Skeletal muscle tissue (tissue), 4 donors: Measurements from ENCODE around the gene MKKS. TPM values are rescaled to one million over a fixed set of nuclear protein-coding genes. Genes with fewer than 3 reads are reported as not detected.
"Not testable (repeated sequence)": the region's sequence is repeated elsewhere in the genome, so short reads cannot be mapped to it uniquely, and the experiment has no call there.

Source experiments
- H3K27ac ChIP-seq: one replicate; pipeline ENCODE4 v1.7.0; 2013; ENCODE audit warnings: mild to moderate bottlenecking, low read depth, low read length, inconsistent platforms
- H3K27me3 ChIP-seq, 3 donors: one replicate each; pipeline ENCODE4 v1.7.0; 2013; ENCODE audit warnings: low read length in 3 of 3; ENCODE audit not compliant: control insufficient read depth in 3 of 3, insufficient read depth in 3 of 3
- H3K36me3 ChIP-seq, 3 donors: one replicate each; pipeline ENCODE4 v1.7.0; 2013; ENCODE audit warnings: low read length in 3 of 3; ENCODE audit not compliant: control insufficient read depth in 3 of 3, insufficient read depth in 3 of 3
- H3K4me1 ChIP-seq, 3 donors: one replicate each; pipeline ENCODE4 v1.7.0; 2013; ENCODE audit warnings: low read length in 3 of 3, mild to moderate bottlenecking in 3 of 3; ENCODE audit not compliant: control insufficient read depth in 3 of 3, insufficient read depth in 3 of 3
- H3K4me3 ChIP-seq, 3 donors: one replicate each; pipeline ENCODE4 v1.7.0; 2013; ENCODE audit warnings: low read length in 3 of 3
- H3K9ac ChIP-seq, 3 donors: one replicate each; pipeline ENCODE4 v1.7.0; 2013; ENCODE audit warnings: low read length in 3 of 3, mild to moderate bottlenecking in 3 of 3, moderate library complexity in 2 of 3, low read depth in 1 of 3
- H3K9me3 ChIP-seq, 3 donors: one replicate each; pipeline ENCODE4 v1.7.0; 2013; ENCODE audit warnings: low read length in 3 of 3; ENCODE audit not compliant: control insufficient read depth in 3 of 3
- total RNA-seq: library from RNA; depleted of rRNA; stranded (reverse); fragments of >200 nt; gene quantifications from one replicate; pipeline ENCODE4 v1.2.3, GENCODE V29; 2014
- donor health status: Osteomylitis.

Gene MKKS
- total RNA-seq, 1 donor from 2014 or later = 4.2 TPM

GRCh38 chr20:10423735-10424134 is 10.3 kb downstream of the MKKS start:
- no peaks in the 10 kb centered on the region for H3K9me3 ChIP-seq

GRCh38 chr20:10419550-10420133 is 14.4 kb downstream of the MKKS start:
- H3K27ac ChIP-seq = no peak overlapping the region
- H3K27me3 ChIP-seq = no peaks in the 10 kb centered on the region
- peaks cover 0 to 7% (median 0%) of the 10 kb centered on the region in 3 donors for H3K36me3 ChIP-seq
- H3K4me1 ChIP-seq = no peaks in the 10 kb centered on the region
- H3K4me3 ChIP-seq = no peak overlapping the region
- H3K9ac ChIP-seq = no peak overlapping the region
- no peaks in the 10 kb centered on the region for H3K9me3 ChIP-seq

More at GRCh38 chr20:10423735-10424134, 10.3 kb downstream of the MKKS start:
- Histone ChIP-seq H3K36me3 (peaks cover 0 to 3% (median 0%) of the 10 kb centered on the region in 3 donors), H3K27me3 (no peaks in the 10 kb centered on the region), H3K9ac (no peak overlapping the region), H3K4me1 (peaks cover 3 to 10% (median 6%) of the 10 kb centered on the region in 3 donors), H3K4me3 (no peak overlapping the region), H3K27ac (no peak overlapping the region)

GRCh38 chr20:10417218-10417617 is 16.8 kb downstream of the MKKS start:
- not testable (repeated sequence) for H3K9me3 ChIP-seq, H3K4me3 ChIP-seq, H3K27me3 ChIP-seq, H3K4me1 ChIP-seq, H3K9ac ChIP-seq, H3K27ac ChIP-seq
- H3K36me3 ChIP-seq = peaks cover 2 to 17% (median 10%) of the 10 kb centered on the region in 3 donors

- Histone ChIP-seq H3K36me3 (peaks cover 2 to 14% (median 11%) of the 10 kb centered on the region in 3 donors), H3K27me3 (no peaks in the 10 kb centered on the region), H3K27ac (no peak overlapping the region), H3K4me1 (no peaks in the 10 kb centered on the region), H3K4me3 (no peak overlapping the region), H3K9ac (no peak overlapping the region), H3K9me3 (no peaks in the 10 kb centered on the region)
Measured at GRCh38 chr20:10415013-10415650, 18.9 kb downstream of the MKKS start.

- Histone ChIP-seq H3K27ac (no peak overlapping the region), H3K4me3 (no peak overlapping the region), H3K9ac (no peak overlapping the region), H3K9me3 (no peaks in the 10 kb centered on the region), H3K27me3 (no peaks in the 10 kb centered on the region), H3K4me1 (no peaks in the 10 kb centered on the region), H3K36me3 (peaks cover 2 to 14% (median 11%) of the 10 kb centered on the region in 3 donors)
Measured at GRCh38 chr20:10412591-10413408, 21.2 kb downstream of the MKKS start.

GRCh38 chr20:10411673-10412072 is 22.3 kb downstream of the MKKS start:
- no peak overlapping the region for H3K27ac ChIP-seq
- no peak overlapping the region for H3K4me3 ChIP-seq
- H3K9me3 ChIP-seq = no peaks in the 10 kb centered on the region
- no peaks in the 10 kb centered on the region for H3K27me3 ChIP-seq
- H3K36me3 ChIP-seq = peaks cover 2 to 11% (median 9%) of the 10 kb centered on the region in 3 donors
- H3K4me1 ChIP-seq = no peaks in the 10 kb centered on the region
- no peak overlapping the region for H3K9ac ChIP-seq

- no peak overlapping the region for H3K9ac ChIP-seq
- no peak overlapping the region for H3K4me3 ChIP-seq
- H3K27ac ChIP-seq = no peak overlapping the region
- H3K9me3 ChIP-seq = no peaks in the 10 kb centered on the region
- no peaks in the 10 kb centered on the region for H3K27me3 ChIP-seq
- H3K4me1 ChIP-seq = no peaks in the 10 kb centered on the region
- peaks cover 5 to 21% (median 20%) of the 10 kb centered on the region in 3 donors for H3K36me3 ChIP-seq
Measured at GRCh38 chr20:10408108-10408813, 25.8 kb downstream of the MKKS start.

- no peaks in the 10 kb centered on the region for H3K9me3 ChIP-seq
- H3K4me3 ChIP-seq = no peak overlapping the region
- H3K4me1 ChIP-seq = no peaks in the 10 kb centered on the region
- peaks cover 3 to 13% (median 9%) of the 10 kb centered on the region in 3 donors for H3K36me3 ChIP-seq
- H3K27me3 ChIP-seq = no peaks in the 10 kb centered on the region
- H3K27ac ChIP-seq = no peak overlapping the region
- no peak overlapping the region for H3K9ac ChIP-seq
Measured at GRCh38 chr20:10404959-10405530, 29.0 kb downstream of the MKKS start.

- H3K27me3 ChIP-seq = no peaks in the 10 kb centered on the region
- no peaks in the 10 kb centered on the region for H3K9me3 ChIP-seq
- H3K9ac ChIP-seq = no peak overlapping the region
- no peak overlapping the region for H3K4me3 ChIP-seq
- H3K4me1 ChIP-seq = no peaks in the 10 kb centered on the region
- no peak overlapping the region for H3K27ac ChIP-seq
- H3K36me3 ChIP-seq = peaks cover 3 to 13% (median 9%) of the 10 kb centered on the region in 3 donors
Measured at GRCh38 chr20:10404023-10404628, 29.9 kb downstream of the MKKS start.
